Endometrial microvascular endothelial cells (primary cell): ENCODE measurements around the gene ZNF273. TPM values are rescaled to one million over a fixed set of nuclear protein-coding genes. Genes with fewer than 3 reads are reported as not detected.
"Not testable (repeated sequence)": the region's sequence is repeated elsewhere in the genome, so short reads cannot be mapped to it uniquely, and the experiment has no call there.

Experiments used
- in situ Hi-C: cut with HindIII; loops from 2 replicates; pipeline ENCODE4 v1.10.0; 2017; ENCODE audit warnings: low sequenced_read_pairs, low pct_unique_long_range_greater_than_20kb; ENCODE audit errors: inconsistent ontology term
- total RNA-seq: library from RNA; depleted of rRNA; stranded (reverse); fragments of >200 nt; gene quantifications from one replicate; pipeline ENCODE4 v1.2.3, GENCODE V29; 2015; ENCODE audit errors: inconsistent ontology term

The ZNF273 gene
- total RNA-seq, 1 donor from 2014 or later = 2.7 TPM

GRCh38 chr7:64887756-64888508 is 15.1 kb upstream of the ZNF273 start:
- in situ Hi-C loops = no loop called here

GRCh38 chr7:64888561-64888900 is 14.5 kb upstream of the ZNF273 start:
- in situ Hi-C loops = no loop called here

GRCh38 chr7:64888901-64889685 is 14.0 kb upstream of the ZNF273 start:
- in situ Hi-C loops = no loop called here

GRCh38 chr7:64889686-64890162 is 13.3 kb upstream of the ZNF273 start:
- in situ Hi-C loops = no loop called here

GRCh38 chr7:64890273-64890672 is 12.8 kb upstream of the ZNF273 start:
- in situ Hi-C loops = not testable (repeated sequence)

- in situ Hi-C loops = no loop called here
Measured at GRCh38 chr7:64890761-64891362, 12.2 kb upstream of the ZNF273 start.

GRCh38 chr7:64891363-64892081 is 11.6 kb upstream of the ZNF273 start:
- in situ Hi-C loops = not testable (repeated sequence)

GRCh38 chr7:64892116-64892515 is 11.0 kb upstream of the ZNF273 start:
- in situ Hi-C loops = no loop called here

- in situ Hi-C loops = no loop called here
Measured at GRCh38 chr7:64892666-64893309, 10.3 kb upstream of the ZNF273 start.

GRCh38 chr7:64893401-64893800 is 9.7 kb upstream of the ZNF273 start:
- in situ Hi-C loops = no loop called here

GRCh38 chr7:64902461-64902805 is 640 bp upstream of the ZNF273 start:
- in situ Hi-C loops = not testable (repeated sequence)

GRCh38 chr7:64904008-64904407 is 935 bp downstream of the ZNF273 start:
- in situ Hi-C loops = no loop called here

GRCh38 chr7:64905133-64905532 is 2.1 kb downstream of the ZNF273 start:
- in situ Hi-C loops = no loop called here

GRCh38 chr7:64905547-64905946 is 2.5 kb downstream of the ZNF273 start:
- in situ Hi-C loops = no loop called here

- in situ Hi-C loops = no loop called here
Measured at GRCh38 chr7:64907641-64908326, 4.7 kb downstream of the ZNF273 start.

- in situ Hi-C loops = no loop called here
Measured at GRCh38 chr7:64908358-64908757, 5.3 kb downstream of the ZNF273 start.

GRCh38 chr7:64914557-64914956 is 11.5 kb downstream of the ZNF273 start:
- in situ Hi-C loops = no loop called here

- in situ Hi-C loops = not testable (repeated sequence)
Measured at GRCh38 chr7:64915301-64915700, 12.2 kb downstream of the ZNF273 start.
